HepG2 (cell line): ENCODE data around the gene NOXO1. TPM values are rescaled to one million over a fixed set of nuclear protein-coding genes. Genes with fewer than 3 reads are reported as not detected.

ENCODE experiments used
- ATM ChIP-seq: fragments of 450-650 bp; IDR thresholded peaks from 2 replicates; pipeline ENCODE4 v1.7.1; 2017; ENCODE audit warnings: mild to moderate bottlenecking, borderline replicate concordance
- BATF2 ChIP-seq: sonication (generic); formaldehyde crosslinking; IDR thresholded peaks from 2 replicates; pipeline ENCODE4 v1.8.0; 2022; ENCODE audit warnings: mild to moderate bottlenecking, missing genetic modification reagents, moderate library complexity
- BRD4 ChIP-seq: sonication (generic); formaldehyde crosslinking; IDR thresholded peaks from 2 replicates; pipeline ENCODE4 v1.4.0; 2020; ENCODE audit warnings: missing genetic modification reagents
- CBX5 ChIP-seq: sonication (generic); formaldehyde crosslinking; IDR thresholded peaks from 2 replicates; pipeline ENCODE4 v1.4.0; 2020; ENCODE audit warnings: missing genetic modification reagents, borderline replicate concordance
- CREB1 ChIP-seq, 2 experiments: fragments of 450-650 bp in 1 of 2; IDR thresholded peaks; 2 replicates each; pipeline ENCODE4 v1.6.1; 2016 to 2017; ENCODE audit warnings: control low read depth in 1 of 2, mild to moderate bottlenecking in 1 of 2, missing compliant biosample characterization in 1 of 2, missing genetic modification characterization in 1 of 2
- EZH2 ChIP-seq: conservative IDR thresholded peaks from 2 replicates; pipeline ENCODE4 v1.6.1; 2012; ENCODE audit warnings: mild to moderate bottlenecking, low read depth, low read length, moderate library complexity
- FOXO1 ChIP-seq: sonication (generic); formaldehyde crosslinking; IDR thresholded peaks from 2 replicates; pipeline ENCODE4 v1.4.0; 2020; ENCODE audit warnings: missing genetic modification reagents
- GPN1 ChIP-seq: sonication (generic); formaldehyde crosslinking; IDR thresholded peaks from 2 replicates; pipeline ENCODE4 v1.5.1; 2020; ENCODE audit warnings: missing genetic modification reagents, borderline replicate concordance
- MTA3 ChIP-seq: sonication (generic); formaldehyde crosslinking; IDR thresholded peaks from 2 replicates; pipeline ENCODE4 v1.4.0; 2020; ENCODE audit warnings: missing genetic modification reagents
- NFE2L1 ChIP-seq: sonication (generic); formaldehyde crosslinking; IDR thresholded peaks from 2 replicates; pipeline ENCODE4 v1.4.0; 2020; ENCODE audit warnings: missing genetic modification reagents, mild to moderate bottlenecking, borderline replicate concordance
- NR2F6 ChIP-seq, 2 experiments: IDR thresholded peaks; 2 replicates each; pipeline ENCODE4 v1.6.1; 2016; ENCODE audit warnings: antibody characterized with exemption in 1 of 2, mild to moderate bottlenecking in 1 of 2
- REXO4 ChIP-seq: sonication (generic); formaldehyde crosslinking; IDR thresholded peaks from 2 replicates; pipeline ENCODE4 v1.8.0; 2022; ENCODE audit warnings: missing genetic modification reagents, mild to moderate bottlenecking, borderline replicate concordance
- RNF219 ChIP-seq: sonication (generic); formaldehyde crosslinking; IDR thresholded peaks from 2 replicates; pipeline ENCODE4 v1.5.0; 2020; ENCODE audit warnings: mild to moderate bottlenecking, missing genetic modification reagents
- TAF15 ChIP-seq: fragments of 200-400 bp; formaldehyde crosslinking; IDR thresholded peaks from one replicate; pipeline ENCODE4 v1.6.1; 2018; ENCODE audit warnings: mild to moderate bottlenecking, low read depth, low read length; ENCODE audit not compliant: poor library complexity, severe bottlenecking
- ZNF136 ChIP-seq: sonication (generic); formaldehyde crosslinking; IDR thresholded peaks from 2 replicates; pipeline ENCODE4 v1.8.1; 2022; ENCODE audit warnings: low read depth, mild to moderate bottlenecking, moderate library complexity, missing genetic modification reagents
- ZNF34 ChIP-seq: sonication (generic); formaldehyde crosslinking; IDR thresholded peaks from 2 replicates; pipeline ENCODE4 v1.4.0; 2020; ENCODE audit warnings: mild to moderate bottlenecking, missing genetic modification reagents, borderline replicate concordance
- ZNF430 ChIP-seq: sonication (generic); formaldehyde crosslinking; IDR thresholded peaks from 2 replicates; pipeline ENCODE4 v1.9.0; 2021; ENCODE audit warnings: mild to moderate bottlenecking, missing genetic modification reagents
- ZNF616 ChIP-seq: sonication (generic); formaldehyde crosslinking; IDR thresholded peaks from 2 replicates; pipeline ENCODE4 v1.5.0; 2020; ENCODE audit warnings: low read depth, mild to moderate bottlenecking, missing genetic modification reagents
- ZNF720 ChIP-seq: sonication (generic); formaldehyde crosslinking; IDR thresholded peaks from 2 replicates; pipeline ENCODE4 v1.4.0; 2020; ENCODE audit warnings: missing genetic modification reagents
- ZSCAN21 ChIP-seq: sonication (generic); formaldehyde crosslinking; IDR thresholded peaks from 2 replicates; pipeline ENCODE4 v1.8.0; 2022; ENCODE audit warnings: mild to moderate bottlenecking, missing genetic modification reagents, moderate library complexity, borderline replicate concordance
- polyA plus RNA-seq, 8 experiments: library from polyadenylated mRNA; depleted of rRNA in 3 of 8; stranded (reverse) in 7 of 8; unstranded in 1 of 8; fragments of >200 nt; fragmentation: Illumina TruSeq in 4 of 8; extraction: Trizol in 4 of 8; gene quantifications; 2 replicates each; pipeline versions ENCODE4 v1.2.1 to v1.2.3, GENCODE V29; 2011 to 2016; ENCODE audit warnings: low read depth in 4 of 8, missing spikeins in 1 of 8, mixed read lengths in 1 of 8; ENCODE audit not compliant: insufficient read depth in 1 of 8
- total RNA-seq, 5 experiments: library from RNA; depleted of rRNA; stranded (reverse); fragments of >200 nt; fragmentation: Illumina TruSeq; extraction: Trizol; gene quantifications; 2 replicates each; pipeline ENCODE4 v1.2.3, GENCODE V29; 2016; ENCODE audit warnings: low read depth in 1 of 5
- TF ChIP-seq, protein P1 (sequence below): sonication (generic); formaldehyde crosslinking; IDR thresholded peaks from 2 replicates; pipeline ENCODE4 v1.4.0; 2020; ENCODE audit warnings: missing genetic modification reagents

Gene NOXO1
- total and polyA plus RNA-seq, 2 of the 13 experiments (the other 11 are each of a cell fraction or from before 2014, with no cell fraction given), result 0.69 to 1.4 TPM

DNA sequence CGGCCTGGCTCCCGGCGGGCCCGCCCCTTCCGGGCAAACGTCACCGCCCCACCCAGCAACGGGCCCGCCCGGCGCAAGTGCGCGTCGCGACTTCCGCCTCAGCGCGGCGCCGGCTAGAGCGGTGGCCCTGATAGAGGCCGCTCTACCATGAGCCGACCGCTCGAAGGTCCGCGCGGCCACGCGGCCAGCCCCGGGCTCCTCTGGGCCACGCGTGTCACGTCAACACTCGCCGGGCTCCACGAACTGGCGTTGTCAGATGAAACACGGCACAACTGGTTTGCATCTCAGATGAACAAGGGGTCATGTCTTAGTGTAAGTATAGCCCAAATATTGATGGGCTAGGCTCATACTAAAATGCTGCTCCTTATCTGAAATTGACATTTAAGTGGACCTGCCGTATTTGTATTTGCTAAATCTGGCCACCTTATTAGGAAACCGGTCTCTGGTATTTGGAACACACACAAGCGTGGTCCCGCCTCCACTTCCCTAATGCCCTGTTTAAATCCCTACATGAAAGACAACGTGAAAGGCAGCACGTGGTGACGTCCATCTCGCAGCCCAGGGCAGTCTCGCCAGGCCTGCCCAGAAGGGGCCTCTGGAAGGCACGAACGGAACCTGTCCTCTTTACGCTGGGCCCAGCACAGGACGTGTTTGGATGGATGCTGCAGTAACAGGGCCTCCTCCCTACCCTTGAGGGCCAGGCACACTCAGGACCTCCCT, 28.7 kb upstream of the NOXO1 start, which contains the start of gene ZNF598 (continued):
- TF ChIP-seq BRD4 (CRISPR knock-in tag), result peak; percentile 53; the same call in 1 of the 2 replicates
- TF ChIP-seq FOXO1 (CRISPR knock-in tag), result no peak
- TF ChIP-seq CBX5 (CRISPR knock-in tag), result 0 out of 2 replicates have a peak, but pooled peaks have one; percentile 20
- no peak for TF ChIP-seq ZSCAN21 (CRISPR knock-in tag)
- TF ChIP-seq GPN1 (CRISPR knock-in tag), result no peak
- no peak for TF ChIP-seq RNF219
- TF ChIP-seq NFE2L1 (CRISPR knock-in tag), result no peak
- TF ChIP-seq ATM, result no peak
- TF ChIP-seq ZNF136 (CRISPR knock-in tag), result no peak
- peak; percentile 34; the same call in 1 of the 2 replicates for TF ChIP-seq ZNF616 (CRISPR knock-in tag)
- TF ChIP-seq NR2F6 (IDR thresholded peaks at IDR 0.05), result no peak
- TF ChIP-seq NR2F6 (CRISPR knock-in tag; IDR thresholded peaks at IDR 0.05), result peak; percentile 7; the same call in 1 of the 2 replicates
- peak; percentile 51; the same call in 1 of the 2 replicates for TF ChIP-seq BATF2 (CRISPR knock-in tag)
- no peak for TF ChIP-seq REXO4 (CRISPR knock-in tag)
- no peak for TF ChIP-seq TAF15
- no peak for TF ChIP-seq ZNF34 (CRISPR knock-in tag)
- TF ChIP-seq, protein P1, sequence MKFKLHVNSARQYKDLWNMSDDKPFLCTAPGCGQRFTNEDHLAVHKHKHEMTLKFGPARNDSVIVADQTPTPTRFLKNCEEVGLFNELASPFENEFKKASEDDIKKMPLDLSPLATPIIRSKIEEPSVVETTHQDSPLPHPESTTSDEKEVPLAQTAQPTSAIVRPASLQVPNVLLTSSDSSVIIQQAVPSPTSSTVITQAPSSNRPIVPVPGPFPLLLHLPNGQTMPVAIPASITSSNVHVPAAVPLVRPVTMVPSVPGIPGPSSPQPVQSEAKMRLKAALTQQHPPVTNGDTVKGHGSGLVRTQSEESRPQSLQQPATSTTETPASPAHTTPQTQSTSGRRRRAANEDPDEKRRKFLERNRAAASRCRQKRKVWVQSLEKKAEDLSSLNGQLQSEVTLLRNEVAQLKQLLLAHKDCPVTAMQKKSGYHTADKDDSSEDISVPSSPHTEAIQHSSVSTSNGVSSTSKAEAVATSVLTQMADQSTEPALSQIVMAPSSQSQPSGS, result peak; percentile 15; the same call in 1 of the 2 replicates
- peak; percentile 60; the same call in 1 of the 2 replicates for TF ChIP-seq ZNF430 (CRISPR knock-in tag)
- no peak for TF ChIP-seq MTA3 (CRISPR knock-in tag)
- TF ChIP-seq CREB1 (IDR thresholded peaks at IDR 0.05), result peak; percentile 32; the same call in 1 of the 2 replicates
- peak; percentile 35; the same call in 1 of the 2 replicates for TF ChIP-seq CREB1 (CRISPR knock-in tag; IDR thresholded peaks at IDR 0.05)
- no peak for TF ChIP-seq EZH2
- TF ChIP-seq ZNF720 (CRISPR knock-in tag), result no peak
